ENCODE results near the gene RNF39. TPM values are rescaled to one million over a fixed set of nuclear protein-coding genes. Genes with fewer than 3 reads are reported as not detected.

RNF39 gene
- total RNA-seq, 1 experiment from 2014 or later: 0.23 TPM

- CTCF ChIA-PET: no interaction called here
- peak overlapping the region; percentile 69 for H3K27ac Mint-ChIP-seq (ENCODE audit: unreplicated experiment)
- H3K27me3 Mint-ChIP-seq (ENCODE audit: insufficient read depth, unreplicated experiment): no peaks in the 10 kb centered on the region
- Histone ChIP-seq H3K36me3 (ENCODE audit: control insufficient read depth, insufficient read depth, low read length) (no peaks in the 10 kb centered on the region), H3K27me3 (replicated peaks; ENCODE audit: control insufficient read depth, insufficient read depth, low read length) (no peaks in the 10 kb centered on the region), H3K4me3 (ENCODE audit: low read depth, low read length) (peak overlapping the region; percentile 34), H3K9me3 (no peaks in the 10 kb centered on the region), H3K4me1 (peaks cover 45% of the 10 kb centered on the region)
- POLR2A ChIA-PET: no interaction called here
- no TSS peak for BruUV-seq (replicated peaks)
- H3K4me1 Mint-ChIP-seq (ENCODE audit: low read depth, unreplicated experiment): peaks cover 44% of the 10 kb centered on the region
- intact Hi-C loops (cut with micrococcal nuclease; ENCODE audit: unreplicated experiment): loop anchor here (2.0 kb wide), 1 partner anchor 33 kb away; the partner anchor contains the start of gene PPP1R11
- no peaks in the 10 kb centered on the region for H3K9me3 Mint-ChIP-seq (ENCODE audit: unreplicated experiment)
- H3K4me3 Mint-ChIP-seq (ENCODE audit: unreplicated experiment): peak overlapping the region; percentile 89
- H3K36me3 Mint-ChIP-seq (ENCODE audit: insufficient read depth, unreplicated experiment): no peaks in the 10 kb centered on the region
- DNase-seq: no peak
- TF ChIP-seq CTCF (IDR thresholded peaks at IDR 0.05; ENCODE audit: insufficient read depth in 1 of 2, low read depth in 1 of 2, low read length in 1 of 2, severe bottlenecking in 1 of 2, unreplicated experiment in 1 of 2): no peak
Observed at GRCh38 chr6:30100154-30100553, 24.6 kb upstream of the RNF39 start.

- Histone ChIP-seq H3K4me3 (ENCODE audit: low read depth, low read length) (no peak overlapping the region), H3K4me1 (peaks cover 42% of the 10 kb centered on the region), H3K9me3 (no peaks in the 10 kb centered on the region), H3K27me3 (replicated peaks; ENCODE audit: control insufficient read depth, insufficient read depth, low read length) (no peaks in the 10 kb centered on the region), H3K36me3 (ENCODE audit: control insufficient read depth, insufficient read depth, low read length) (no peaks in the 10 kb centered on the region)
- H3K36me3 Mint-ChIP-seq (ENCODE audit: insufficient read depth, unreplicated experiment): no peaks in the 10 kb centered on the region
- TF ChIP-seq CTCF (IDR thresholded peaks at IDR 0.05; ENCODE audit: insufficient read depth in 1 of 2, low read depth in 1 of 2, low read length in 1 of 2, severe bottlenecking in 1 of 2, unreplicated experiment in 1 of 2): no peak
- BruUV-seq (replicated peaks): no TSS peak
- H3K27me3 Mint-ChIP-seq (ENCODE audit: insufficient read depth, unreplicated experiment): peaks cover 2% of the 10 kb centered on the region
- CTCF ChIA-PET: interaction anchor here (0.5 to 1.5 kb wide), 3 partner anchors 33 to 442 kb away, joined by 3 to 4 read pairs (median 3); no protein-coding TSS in a partner anchor
- DNase-seq: peak; percentile 56 to 70
- POLR2A ChIA-PET: no interaction called here
- no peak overlapping the region for H3K27ac Mint-ChIP-seq (ENCODE audit: unreplicated experiment)
- peaks cover 46% of the 10 kb centered on the region for H3K4me1 Mint-ChIP-seq (ENCODE audit: low read depth, unreplicated experiment)
- intact Hi-C loops (cut with micrococcal nuclease; ENCODE audit: unreplicated experiment): no loop called here
- H3K4me3 Mint-ChIP-seq (ENCODE audit: unreplicated experiment): no peak overlapping the region
- no peaks in the 10 kb centered on the region for H3K9me3 Mint-ChIP-seq (ENCODE audit: unreplicated experiment)
Observed at GRCh38 chr6:30097902-30098768, 22.6 kb upstream of the RNF39 start.

GRCh38 chr6:30096829-30097228 lies 21.3 kb upstream of the RNF39 start:
- intact Hi-C loops (cut with micrococcal nuclease; ENCODE audit: unreplicated experiment): no loop called here

More at GRCh38 chr6:30096829-30097228, 21.3 kb upstream of the RNF39 start:
- no TSS peak for BruUV-seq (replicated peaks)
- ChIA-PET POLR2A (no interaction called here), CTCF (no interaction called here)
- Histone ChIP-seq H3K9me3 (no peaks in the 10 kb centered on the region), H3K27me3 (replicated peaks; ENCODE audit: control insufficient read depth, insufficient read depth, low read length) (no peaks in the 10 kb centered on the region), H3K4me3 (ENCODE audit: low read depth, low read length) (no peak overlapping the region), H3K36me3 (ENCODE audit: control insufficient read depth, insufficient read depth, low read length) (no peaks in the 10 kb centered on the region), H3K4me1 (peaks cover 39% of the 10 kb centered on the region)
- Mint-ChIP-seq H3K4me3 (ENCODE audit: unreplicated experiment) (no peak overlapping the region), H3K9me3 (ENCODE audit: unreplicated experiment) (no peaks in the 10 kb centered on the region), H3K4me1 (ENCODE audit: low read depth, unreplicated experiment) (peaks cover 41% of the 10 kb centered on the region), H3K36me3 (ENCODE audit: insufficient read depth, unreplicated experiment) (no peaks in the 10 kb centered on the region), H3K27me3 (ENCODE audit: insufficient read depth, unreplicated experiment) (peaks cover 6% of the 10 kb centered on the region), H3K27ac (ENCODE audit: unreplicated experiment) (no peak overlapping the region)
- no peak for DNase-seq
- TF ChIP-seq CTCF (IDR thresholded peaks at IDR 0.05; ENCODE audit: insufficient read depth in 1 of 2, low read depth in 1 of 2, low read length in 1 of 2, severe bottlenecking in 1 of 2, unreplicated experiment in 1 of 2): no peak
